Stimulated activated CD8-positive, alpha-beta memory T cell treated with anti-CD3 and anti-CD28 coated beads, Interleukin-7, amount 100 ng/mL, for 48 hours (primary cell): ENCODE measurements around the gene SLC44A4.

Experiments used
- DNase-seq, 2 donors: peaks; one replicate each; pipeline ENCODE4 v3.0.0-alpha.2; 2020; ENCODE audit warnings: low read depth in 1 of 2; ENCODE audit errors: extremely low read depth in 1 of 2

The SLC44A4 gene

GRCh38 chr6:31901415-31901952 is 22.7 kb upstream of the SLC44A4 start:
- peak in 1 of 2 donors; percentile 36 for DNase-seq

GRCh38 chr6:31900917-31901414 is 22.2 kb upstream of the SLC44A4 start:
- no peak for DNase-seq

- no peak for DNase-seq
Measured at GRCh38 chr6:31899882-31900722, 21.3 kb upstream of the SLC44A4 start.

GRCh38 chr6:31899215-31899614 is 20.4 kb upstream of the SLC44A4 start:
- DNase-seq = no peak

GRCh38 chr6:31898383-31899011 is 19.7 kb upstream of the SLC44A4 start:
- no peak for DNase-seq

GRCh38 chr6:31897612-31898382 is 19.0 kb upstream of the SLC44A4 start, which contains the start of gene EHMT2:
Gene EHMT2, minus strand, starts transcription at chr6:31897698. Its CDS starts 21 bp downstream, at chr6:31897677.
- peak; percentile 72 to 75 for DNase-seq

GRCh38 chr6:31896856-31897611 is 18.2 kb upstream of the SLC44A4 start:
- DNase-seq = no peak

GRCh38 chr6:31896493-31896855 is 17.7 kb upstream of the SLC44A4 start:
- DNase-seq = no peak

- DNase-seq = no peak
Measured at GRCh38 chr6:31892821-31893220, 14.0 kb upstream of the SLC44A4 start.

- DNase-seq = no peak
Measured at GRCh38 chr6:31889331-31889972, 10.7 kb upstream of the SLC44A4 start.

GRCh38 chr6:31888276-31889258 is 9.8 kb upstream of the SLC44A4 start:
- DNase-seq = no peak

- no peak for DNase-seq
Measured at GRCh38 chr6:31887173-31888007, 8.6 kb upstream of the SLC44A4 start.

GRCh38 chr6:31886541-31886991 is 7.8 kb upstream of the SLC44A4 start:
- DNase-seq = no peak

GRCh38 chr6:31884528-31885035 is 5.8 kb upstream of the SLC44A4 start:
- DNase-seq = no peak

- DNase-seq = no peak
Measured at GRCh38 chr6:31883676-31884075, 4.9 kb upstream of the SLC44A4 start.

- no peak for DNase-seq
Measured at GRCh38 chr6:31882344-31882743, 3.5 kb upstream of the SLC44A4 start.

- no peak for DNase-seq
Measured at GRCh38 chr6:31881136-31881859, 2.5 kb upstream of the SLC44A4 start.
